ENCODE data around the gene PPARD. TPM values are rescaled to one million over a fixed set of nuclear protein-coding genes. Genes with fewer than 3 reads are reported as not detected.
A peak's percentile ranks its signal among the peaks of the same experiment; 100 is the strongest.

Gene PPARD
- total RNA-seq, 6 experiments from 2014 or later: 39.0 to 46.4 (median 41.2) TPM

DNA sequence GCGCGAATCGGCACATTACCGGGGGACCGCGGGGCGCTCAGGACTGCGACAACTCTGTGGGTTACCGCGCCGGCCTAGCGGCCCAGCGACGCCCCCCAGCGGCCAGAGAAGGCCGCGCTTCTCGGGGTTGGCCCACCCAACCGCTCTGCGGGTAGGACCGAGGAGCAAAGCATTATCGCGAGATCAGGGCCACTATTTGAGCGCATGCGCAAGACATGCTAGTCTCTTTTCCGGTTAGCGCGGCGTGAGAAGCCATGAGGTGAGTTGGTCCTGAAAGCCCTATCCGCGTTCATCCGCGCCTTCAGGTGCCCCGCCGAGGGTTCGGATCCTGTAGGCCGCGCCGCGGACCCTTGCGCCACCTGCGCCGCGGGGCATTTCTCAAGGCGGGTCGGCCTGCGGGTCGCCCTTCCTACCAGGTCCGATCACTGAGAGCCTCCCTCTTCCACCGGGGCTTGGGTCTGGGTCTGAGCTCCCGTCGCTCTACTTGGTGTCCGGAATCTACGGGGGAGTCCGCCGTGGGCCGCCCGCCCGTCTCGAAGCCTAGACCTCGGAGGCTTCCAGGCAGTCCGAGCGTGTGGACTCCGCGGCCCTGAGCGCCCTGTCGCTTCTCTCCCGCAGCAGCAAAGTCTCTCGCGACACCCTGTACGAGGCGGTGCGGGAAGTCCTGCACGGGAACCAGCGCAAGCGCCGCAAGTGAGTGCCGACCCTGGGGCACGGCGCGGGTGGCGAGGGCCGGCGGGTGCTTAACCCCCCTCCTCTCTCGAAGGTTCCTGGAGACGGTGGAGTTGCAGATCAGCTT, 126.0 kb downstream of the PPARD start, which contains the start of gene RPL10A:
RPL10A (plus strand) TSS at position 221 of the 799 bp plus-strand sequence; CDS start at position 255, 34 bp downstream.
- Mint-ChIP-seq H3K4me3 (peak within 1 kb of the TSS; percentile 98), H3K4me1 (ENCODE audit: low read depth) (peaks cover 40% of the 10 kb centered on the region), H3K36me3 (ENCODE audit: low read depth) (peaks cover 37% of the 10 kb centered on the region), H3K9me3 (peaks cover 7% of the 10 kb centered on the region), H3K27ac (peak within 1 kb of the TSS; percentile 97), H3K27me3 (ENCODE audit: insufficient read depth) (peaks cover 15% of the 10 kb centered on the region)
- TF ChIP-seq CTCF (IDR thresholded peaks at IDR 0.05): peak; percentile 98
- peak; percentile 95 for DNase-seq

DNA sequence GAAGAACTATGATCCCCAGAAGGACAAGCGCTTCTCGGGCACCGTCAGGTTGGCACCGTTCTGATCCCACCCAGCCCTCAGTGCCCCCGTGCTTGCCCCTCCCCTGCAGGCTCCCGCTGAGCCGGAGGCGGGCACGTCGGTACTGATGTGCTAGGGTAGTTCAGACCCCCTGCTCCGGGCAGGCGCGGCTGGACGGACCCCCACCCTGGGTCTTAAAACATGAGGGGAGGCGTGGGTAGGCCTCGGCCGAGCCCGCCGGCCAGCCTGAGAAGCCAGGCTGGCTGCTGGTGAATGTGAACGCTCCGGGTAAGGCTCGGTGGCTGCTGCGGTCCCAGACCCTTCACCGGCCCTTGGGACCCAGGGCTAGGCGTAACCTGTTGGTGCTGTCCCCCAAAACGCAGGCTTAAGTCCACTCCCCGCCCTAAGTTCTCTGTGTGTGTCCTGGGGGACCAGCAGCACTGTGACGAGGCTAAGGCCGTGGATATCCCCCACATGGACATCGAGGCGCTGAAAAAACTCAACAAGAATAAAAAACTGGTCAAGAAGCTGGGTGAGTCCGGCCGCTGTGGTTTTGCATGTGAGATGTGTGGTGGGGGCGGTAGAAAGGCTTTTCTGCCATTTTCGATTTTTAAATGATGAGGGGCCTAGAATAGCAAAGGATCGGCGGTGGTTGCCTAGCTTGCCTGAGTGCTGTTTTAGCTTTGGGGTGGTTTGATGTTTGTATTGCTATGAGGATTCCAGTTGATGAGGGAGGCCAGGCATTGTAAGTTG, 126.8 kb downstream of the PPARD start:
- H3K4me3 Mint-ChIP-seq: peak overlapping the region; percentile 98
- peaks cover 31% of the 10 kb centered on the region for H3K36me3 Mint-ChIP-seq (ENCODE audit: low read depth)
- DNase-seq: no peak
- peaks cover 40% of the 10 kb centered on the region for H3K4me1 Mint-ChIP-seq (ENCODE audit: low read depth)
- TF ChIP-seq CTCF (IDR thresholded peaks at IDR 0.05): no peak
- peaks cover 7% of the 10 kb centered on the region for H3K9me3 Mint-ChIP-seq
- H3K27me3 Mint-ChIP-seq (ENCODE audit: insufficient read depth): peaks cover 19% of the 10 kb centered on the region
- peak overlapping the region; percentile 97 for H3K27ac Mint-ChIP-seq

- H3K27ac Mint-ChIP-seq: peak overlapping the region; percentile 97
- peak overlapping the region; percentile 98 for H3K4me3 Mint-ChIP-seq
- peaks cover 40% of the 10 kb centered on the region for H3K4me1 Mint-ChIP-seq (ENCODE audit: low read depth)
- peaks cover 31% of the 10 kb centered on the region for H3K36me3 Mint-ChIP-seq (ENCODE audit: low read depth)
- no peak for DNase-seq
- peaks cover 25% of the 10 kb centered on the region for H3K27me3 Mint-ChIP-seq (ENCODE audit: insufficient read depth)
- no peak for TF ChIP-seq CTCF (IDR thresholded peaks at IDR 0.05)
- H3K9me3 Mint-ChIP-seq: peaks cover 7% of the 10 kb centered on the region
These were observed 127.6 kb downstream of the PPARD start for GRCh38 chr6:35469751-35470662.

GRCh38 chr6:35470663-35471120, 128.3 kb downstream of the PPARD start:
- H3K4me3 Mint-ChIP-seq: peak overlapping the region; percentile 98
- peaks cover 40% of the 10 kb centered on the region for H3K4me1 Mint-ChIP-seq (ENCODE audit: low read depth)
- no peak for DNase-seq
- peaks cover 7% of the 10 kb centered on the region for H3K9me3 Mint-ChIP-seq
- peak overlapping the region; percentile 97 for H3K27ac Mint-ChIP-seq
- H3K36me3 Mint-ChIP-seq (ENCODE audit: low read depth): peaks cover 31% of the 10 kb centered on the region
- no peak for TF ChIP-seq CTCF (IDR thresholded peaks at IDR 0.05)
- H3K27me3 Mint-ChIP-seq (ENCODE audit: insufficient read depth): peaks cover 28% of the 10 kb centered on the region

DNA sequence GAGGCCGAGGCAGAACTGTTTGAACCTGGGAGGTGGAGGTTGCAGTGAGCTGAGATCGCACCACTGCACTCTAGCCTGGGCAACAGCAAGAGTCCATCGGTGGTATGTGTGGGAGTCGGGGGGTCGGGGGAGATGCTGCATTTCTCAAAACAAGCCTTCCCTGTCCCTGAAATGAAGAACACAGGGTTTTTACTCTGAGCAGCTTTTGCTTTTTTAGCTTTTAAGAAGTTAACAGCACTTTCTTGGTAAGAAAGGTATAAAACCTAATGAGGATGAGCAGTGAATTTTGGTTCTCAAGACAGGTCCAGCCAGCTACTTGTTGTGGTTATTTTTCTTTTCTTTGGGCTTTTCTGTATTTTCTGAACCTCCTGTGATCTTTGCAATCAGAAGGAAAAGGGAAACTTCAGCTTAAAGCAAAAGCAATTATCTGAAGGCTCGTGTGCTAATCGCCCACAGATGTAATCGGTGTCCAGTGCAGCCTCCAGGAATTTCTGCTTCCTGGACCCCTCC, 129.5 kb downstream of the PPARD start:
- no peak for DNase-seq
- peaks cover 31% of the 10 kb centered on the region for H3K36me3 Mint-ChIP-seq (ENCODE audit: low read depth)
- peaks cover 7% of the 10 kb centered on the region for H3K9me3 Mint-ChIP-seq
- H3K4me1 Mint-ChIP-seq (ENCODE audit: low read depth): peaks cover 40% of the 10 kb centered on the region
- TF ChIP-seq CTCF (IDR thresholded peaks at IDR 0.05): no peak
- peak overlapping the region; percentile 97 for H3K27ac Mint-ChIP-seq
- H3K4me3 Mint-ChIP-seq: peak overlapping the region; percentile 98
- H3K27me3 Mint-ChIP-seq (ENCODE audit: insufficient read depth): peaks cover 28% of the 10 kb centered on the region

Data from HFFc6 (cell line).